ENCODE results near the gene TERB1.

The TERB1 gene, protein sequence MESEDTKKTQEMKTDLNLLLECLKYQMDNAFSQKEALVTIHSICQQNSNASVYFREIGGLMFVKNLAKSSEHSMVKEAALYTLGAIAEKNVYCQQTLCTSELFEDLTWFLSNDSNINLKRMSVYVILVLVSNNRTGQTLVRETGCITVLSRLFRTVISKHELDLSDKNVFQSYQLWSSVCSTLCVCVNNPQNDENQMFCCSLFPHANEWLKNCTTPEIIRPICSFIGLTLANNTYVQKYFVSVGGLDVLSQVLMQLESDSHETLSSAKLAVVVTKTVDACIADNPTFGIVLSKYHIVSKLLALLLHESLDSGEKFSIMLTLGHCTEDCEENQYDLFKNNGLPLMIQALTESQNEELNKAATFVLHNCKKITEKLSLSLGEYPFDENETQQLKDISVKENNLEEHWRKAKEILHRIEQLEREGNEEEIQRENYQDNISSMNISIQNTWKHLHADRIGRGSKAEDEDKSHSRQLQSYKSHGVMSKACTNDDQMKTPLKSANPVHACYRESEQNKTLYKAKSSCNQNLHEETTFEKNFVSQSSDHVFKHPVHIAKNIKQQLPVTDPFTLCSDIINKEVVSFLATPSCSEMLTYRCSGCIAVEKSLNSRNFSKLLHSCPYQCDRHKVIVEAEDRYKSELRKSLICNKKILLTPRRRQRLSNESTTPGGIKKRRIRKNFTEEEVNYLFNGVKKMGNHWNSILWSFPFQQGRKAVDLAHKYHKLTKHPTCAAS

DNA sequence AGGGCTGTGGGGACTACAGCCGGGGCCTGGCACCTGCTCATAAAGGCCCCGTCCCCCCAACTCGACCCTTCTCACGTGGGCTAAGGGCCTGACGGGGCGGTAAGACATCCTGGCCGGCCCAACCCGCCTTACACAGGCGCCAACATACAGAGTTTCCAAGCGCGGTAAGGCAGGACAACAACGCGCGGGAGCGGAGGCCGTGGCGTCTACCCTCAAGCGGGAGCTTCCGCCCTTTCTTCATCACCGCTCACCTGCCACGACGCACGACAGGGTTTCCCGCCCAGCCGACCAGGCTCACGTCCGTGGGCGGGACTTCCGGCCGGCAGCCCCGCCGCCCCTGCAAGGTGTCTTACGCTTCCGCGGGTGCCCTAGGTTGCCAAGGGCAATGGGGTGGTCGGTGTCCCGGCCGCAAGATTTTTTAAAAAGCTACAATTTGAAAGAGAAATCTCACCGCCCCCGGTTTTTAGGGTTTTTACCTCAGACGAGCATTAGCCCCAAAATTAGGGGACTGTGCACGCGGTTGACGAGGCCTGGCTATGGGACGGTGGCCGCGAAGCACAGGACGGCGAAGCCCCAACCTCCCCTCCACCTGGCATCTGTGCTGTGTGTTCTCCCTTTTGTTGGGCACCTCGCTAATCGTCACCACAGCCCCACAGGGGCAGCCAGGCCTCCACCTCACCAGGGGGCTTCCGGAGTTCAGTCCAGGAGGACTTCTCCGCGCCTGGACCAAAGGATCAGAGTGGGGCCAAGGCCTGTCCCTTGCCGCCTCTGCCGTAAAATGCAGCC lies at the start of gene TERB1:
TSS of gene TERB1 (minus strand) at position 265 of the 786 bp plus-strand sequence. CDS start 4,786 bp downstream, outside the sequence.
- no peak for DNase-seq (ENCODE audit: low read depth)

DNA sequence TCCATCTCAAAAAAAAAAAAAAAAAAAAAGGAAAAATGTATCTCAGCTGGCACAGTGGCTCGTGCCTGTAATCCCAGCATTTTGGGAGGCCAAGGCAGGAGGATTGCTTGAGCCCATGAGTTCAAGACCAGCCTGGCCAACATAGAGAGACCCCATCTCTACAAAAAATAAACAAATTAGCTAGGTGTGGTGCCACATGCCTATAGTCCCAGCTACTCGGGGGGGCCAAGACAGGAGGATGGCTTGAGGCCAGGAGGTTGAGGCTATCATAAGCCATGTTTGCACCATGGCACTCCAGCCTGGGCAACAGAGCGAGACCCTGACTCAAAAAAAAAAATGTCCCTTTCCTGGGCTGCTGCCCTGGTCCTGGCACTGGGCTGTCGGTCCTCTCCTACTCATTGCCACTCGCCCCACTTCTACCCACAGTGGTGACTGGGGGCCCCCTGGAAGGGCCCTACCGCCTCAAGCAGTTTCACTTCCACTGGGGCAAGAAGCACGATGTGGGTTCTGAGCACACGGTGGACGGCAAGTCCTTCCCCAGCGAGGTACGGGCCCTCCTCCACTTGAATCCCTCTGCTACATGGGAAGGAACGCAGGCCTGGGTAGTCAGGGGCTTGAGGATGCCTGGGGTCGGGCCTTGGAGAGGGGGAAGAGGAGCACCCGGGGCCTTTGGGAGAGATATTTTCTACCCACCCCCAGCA lies 48.9 kb upstream of the TERB1 start:
- DNase-seq (ENCODE audit: low read depth), result no peak

DNA sequence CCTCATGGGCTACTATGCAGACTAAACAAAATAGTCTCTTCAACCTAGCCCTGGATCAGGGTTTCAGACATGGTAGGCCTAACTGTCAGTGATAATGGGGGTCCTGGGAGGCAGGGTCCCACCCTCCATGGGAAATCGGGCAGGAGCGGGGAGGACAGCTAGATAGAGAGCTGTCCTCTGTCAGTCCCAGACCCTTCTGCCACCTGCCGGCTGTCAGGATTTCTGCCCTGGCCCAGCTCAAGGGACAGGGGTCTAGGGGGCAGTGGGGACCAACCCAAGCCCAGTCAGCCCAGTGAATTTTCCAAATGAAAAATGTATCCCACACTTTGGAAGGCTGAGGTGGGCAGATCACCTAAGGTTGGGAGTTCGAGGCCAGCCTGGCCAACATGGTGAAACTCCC lies 48.2 kb upstream of the TERB1 start:
- no peak for DNase-seq (ENCODE audit: low read depth)

DNA sequence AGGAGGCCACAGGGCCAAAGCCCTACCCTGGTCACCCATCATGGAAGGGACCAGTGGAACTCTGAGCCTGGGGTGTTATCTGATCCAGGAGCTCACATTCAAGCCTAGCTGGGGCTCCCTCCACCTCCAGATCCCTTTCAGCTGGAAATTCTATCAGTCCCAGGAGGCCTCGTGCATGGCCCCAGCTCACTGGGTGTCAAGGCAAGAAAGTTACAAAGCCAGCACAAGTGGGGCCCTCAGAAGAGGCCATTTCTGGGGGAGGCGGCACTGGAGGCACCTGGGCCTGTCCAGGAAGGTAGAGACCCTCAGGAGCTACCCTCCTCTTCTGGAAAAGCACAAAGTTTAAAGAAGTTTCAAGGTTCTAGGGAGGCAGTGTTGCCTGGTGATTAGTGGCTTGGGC lies 47.6 kb upstream of the TERB1 start:
- no peak for DNase-seq (ENCODE audit: low read depth)

DNA sequence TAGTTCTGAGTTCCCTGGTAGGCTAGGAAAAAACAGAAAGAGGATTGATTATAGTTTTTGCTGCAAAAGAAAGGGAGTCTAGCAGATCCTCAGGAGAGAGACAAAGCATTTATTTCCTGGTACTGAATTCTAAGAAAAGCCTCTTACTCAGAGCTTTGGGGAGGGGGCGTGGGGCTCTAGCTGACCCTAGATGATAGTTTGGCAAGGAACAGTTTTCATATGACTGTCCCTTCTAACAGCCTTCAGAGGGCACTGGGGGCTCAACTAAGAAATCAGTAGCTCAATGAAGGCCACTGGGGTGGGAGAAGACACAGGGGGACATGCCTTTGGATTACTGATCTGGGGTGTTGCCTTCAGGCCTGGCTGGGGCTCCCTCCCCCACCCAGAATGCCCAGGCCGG lies 46.8 kb upstream of the TERB1 start:
- no peak for DNase-seq (ENCODE audit: low read depth)

DNA sequence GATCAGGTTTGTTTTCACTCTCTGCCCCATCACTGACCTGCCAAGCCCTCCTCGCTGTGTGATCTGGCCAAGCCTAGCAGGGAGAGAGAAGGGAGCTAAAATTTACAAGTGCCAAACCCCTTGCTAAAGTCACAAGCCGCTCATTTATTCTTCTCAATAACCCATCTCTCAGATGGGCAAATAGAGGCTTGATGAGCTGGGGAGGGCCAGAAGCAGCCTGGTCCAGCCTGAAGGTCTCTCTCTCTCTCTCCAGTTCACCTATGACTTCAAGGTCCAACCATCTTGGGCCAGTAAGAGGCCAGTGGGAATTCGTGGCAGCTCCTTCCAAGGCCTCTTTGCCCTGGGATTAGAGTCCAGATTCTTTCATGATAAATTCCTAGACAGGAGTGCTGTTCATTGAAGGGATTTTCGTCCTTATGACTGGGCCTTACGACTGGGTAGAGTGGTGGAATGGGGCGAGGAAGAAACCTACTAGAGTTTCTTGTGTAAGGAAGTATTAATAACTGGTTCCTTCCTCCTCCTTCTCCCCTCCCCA lies 46.2 kb upstream of the TERB1 start:
- no peak for DNase-seq (ENCODE audit: low read depth)

DNA sequence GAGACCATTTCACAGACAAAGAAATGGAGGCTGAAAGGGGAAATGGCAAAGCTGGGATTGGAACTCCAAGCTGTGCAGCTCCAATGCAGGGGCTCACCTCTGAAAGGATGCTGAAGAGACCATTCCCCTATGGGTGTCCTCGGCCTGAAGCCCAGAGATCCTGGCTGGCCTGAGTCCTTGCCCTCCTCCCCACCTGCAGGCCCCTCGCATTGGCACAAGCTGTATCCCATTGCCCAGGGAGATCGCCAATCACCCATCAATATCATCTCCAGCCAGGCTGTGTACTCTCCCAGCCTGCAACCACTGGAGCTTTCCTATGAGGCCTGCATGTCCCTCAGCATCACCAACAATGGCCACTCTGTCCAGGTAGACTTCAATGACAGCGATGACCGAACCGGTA lies 45.4 kb upstream of the TERB1 start:
- no peak for DNase-seq (ENCODE audit: low read depth)

DNA sequence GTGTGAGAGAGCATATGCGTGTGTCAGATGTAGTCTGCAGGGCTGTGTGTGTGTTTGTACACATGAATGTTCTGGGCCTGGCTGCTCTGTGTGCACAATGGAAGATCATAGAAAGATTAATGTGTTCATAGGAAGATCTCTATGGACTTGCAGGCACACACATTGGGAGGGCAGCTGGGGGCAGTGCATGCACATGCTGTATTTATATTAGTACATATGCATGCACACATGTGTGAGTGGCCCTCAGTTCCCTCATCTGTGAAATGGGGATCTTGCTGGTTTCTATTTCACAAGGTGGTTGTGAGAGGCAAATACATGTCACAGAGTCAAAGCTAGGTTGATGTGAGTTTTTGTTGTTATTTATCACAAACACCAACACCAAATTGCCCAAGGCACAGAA lies 44.9 kb upstream of the TERB1 start:
- DNase-seq (ENCODE audit: low read depth), result no peak

DNA sequence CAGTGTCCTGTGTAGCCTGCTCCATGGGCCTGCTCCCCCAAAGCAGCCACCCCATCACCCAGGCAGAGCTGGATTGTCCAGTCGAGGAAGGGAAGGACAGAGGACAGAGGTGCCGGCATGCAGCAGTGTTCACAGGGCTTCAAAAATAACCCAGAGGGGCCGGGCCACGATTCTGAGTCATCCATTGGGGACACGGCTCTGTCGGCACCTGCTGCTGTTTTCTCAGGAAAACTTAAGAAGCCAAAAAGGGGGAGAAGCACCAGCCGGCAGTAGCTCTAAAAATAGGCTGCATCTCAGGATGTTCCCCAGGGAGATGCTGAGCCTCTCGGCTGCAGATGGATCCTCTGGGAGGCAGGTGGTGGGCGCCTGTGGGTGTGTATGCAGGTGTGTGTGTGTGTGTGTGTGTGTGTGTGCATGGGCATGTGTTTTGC lies 44.4 kb upstream of the TERB1 start:
- no peak for DNase-seq (ENCODE audit: low read depth)

DNA sequence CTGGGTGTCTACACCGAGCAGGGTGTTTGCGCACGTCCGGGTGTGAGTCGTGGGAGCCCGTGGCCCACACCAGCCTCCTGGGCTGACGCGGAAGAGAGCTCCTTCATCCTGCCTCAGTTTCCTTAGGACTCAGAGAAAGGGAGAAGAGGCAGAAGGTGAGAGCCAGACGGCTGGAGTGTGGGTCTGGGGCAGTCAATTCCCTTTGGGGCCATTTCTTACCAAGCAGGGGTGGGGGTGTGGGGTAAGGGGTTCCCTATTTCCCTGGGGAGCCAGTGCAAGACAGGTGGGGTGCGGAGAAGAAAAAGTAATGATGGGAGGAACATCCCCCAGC lies 43.7 kb upstream of the TERB1 start:
- DNase-seq (ENCODE audit: low read depth), result no peak

DNA sequence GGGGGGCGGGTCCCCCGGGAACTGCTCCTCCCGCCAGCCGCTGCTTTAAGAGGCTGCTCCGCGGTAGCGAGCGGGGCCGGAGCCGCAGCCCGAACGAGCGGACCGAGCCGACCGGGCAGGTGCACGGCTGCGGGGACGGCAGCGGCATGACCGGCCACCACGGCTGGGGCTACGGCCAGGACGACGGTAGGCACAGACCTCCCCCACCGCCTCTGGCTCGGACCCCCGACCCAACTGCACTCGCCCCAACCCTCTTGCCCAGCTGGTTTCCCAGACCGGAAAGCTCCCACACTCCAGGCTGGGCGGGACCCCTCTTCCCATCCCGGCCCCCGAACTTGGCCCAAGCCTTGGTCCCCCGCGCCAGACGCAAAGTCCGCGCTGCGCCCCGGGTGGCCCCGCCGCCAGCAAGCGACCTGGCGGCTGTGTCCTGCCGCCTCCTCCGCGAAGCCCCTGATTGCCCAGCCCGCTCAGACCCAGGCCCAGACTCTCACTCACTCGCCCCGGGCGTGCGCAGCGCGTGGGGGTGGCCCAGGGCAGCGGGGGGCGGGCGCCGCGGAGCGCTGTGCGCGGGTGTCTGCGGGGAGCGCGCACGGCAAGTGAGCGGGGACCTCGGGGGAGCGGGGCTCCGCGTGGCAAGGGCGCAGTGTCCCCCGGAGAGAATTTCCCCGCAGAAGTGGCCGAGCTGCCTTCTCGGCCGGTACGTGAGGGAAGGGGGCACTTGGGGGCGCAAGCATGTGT lies 43.1 kb upstream of the TERB1 start, which contains the start of gene CA7:
TSS of gene CA7 (plus strand) at position 73 of the 738 bp plus-strand sequence. CDS start at position 147, 74 bp downstream.
- DNase-seq (ENCODE audit: low read depth), result no peak

DNA sequence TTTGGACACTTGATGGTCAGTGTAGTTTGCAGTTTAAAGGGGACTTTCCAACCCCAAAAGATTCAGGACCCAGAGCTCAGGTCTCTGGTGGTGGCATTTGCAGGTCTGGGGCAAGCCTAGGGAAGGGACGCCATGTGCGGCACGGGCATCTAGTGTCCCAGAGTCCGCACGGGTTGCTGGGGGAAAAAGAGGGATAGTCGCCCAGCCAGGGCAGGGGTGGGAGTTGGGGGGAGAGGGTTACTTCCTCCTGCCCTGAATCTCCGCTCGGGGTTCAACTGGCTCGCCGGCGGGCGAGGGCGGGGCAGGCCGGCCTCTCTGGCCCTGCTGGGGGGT lies 42.6 kb upstream of the TERB1 start:
- DNase-seq (ENCODE audit: low read depth), result no peak

DNA sequence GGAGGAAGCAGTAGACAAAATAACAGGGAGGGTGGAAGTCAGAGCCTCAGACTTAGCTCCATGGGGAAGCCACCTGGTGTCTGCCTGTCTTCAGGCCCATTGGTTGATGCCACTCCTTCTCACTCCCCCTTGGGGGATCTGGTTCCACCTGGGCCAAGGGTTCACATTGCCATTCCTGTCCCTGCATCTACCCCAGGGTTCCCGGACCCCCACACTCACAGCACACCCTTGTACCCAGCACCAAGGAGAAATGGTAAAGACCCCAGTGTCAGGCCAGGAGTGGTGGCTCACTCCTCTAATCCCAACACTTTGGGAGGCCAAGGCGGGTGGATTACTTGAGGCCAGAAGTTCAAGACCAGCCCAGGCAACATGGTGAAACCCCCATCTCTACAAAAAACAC lies 41.8 kb upstream of the TERB1 start:
- DNase-seq (ENCODE audit: low read depth), result no peak

DNA sequence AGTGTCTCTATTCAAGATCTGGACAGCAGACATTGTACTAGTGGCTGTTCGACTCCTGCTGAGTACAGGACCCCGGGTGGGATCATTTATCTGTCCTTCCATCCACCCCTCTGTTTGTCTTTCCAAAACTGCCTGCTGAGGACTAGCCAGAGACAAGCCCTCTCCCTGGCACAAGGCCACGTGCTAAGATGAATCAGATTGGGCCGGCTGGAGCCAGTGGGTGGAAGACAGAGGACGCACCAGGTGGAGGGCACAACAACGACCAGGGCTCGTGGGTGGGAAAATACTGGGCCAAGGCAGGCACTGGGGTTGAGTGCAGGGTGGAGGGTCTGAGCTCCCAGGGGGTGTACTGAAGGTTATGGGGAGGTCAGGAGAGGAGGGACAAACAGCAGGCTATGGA lies 41.4 kb upstream of the TERB1 start:
- no peak for DNase-seq (ENCODE audit: low read depth)

DNA sequence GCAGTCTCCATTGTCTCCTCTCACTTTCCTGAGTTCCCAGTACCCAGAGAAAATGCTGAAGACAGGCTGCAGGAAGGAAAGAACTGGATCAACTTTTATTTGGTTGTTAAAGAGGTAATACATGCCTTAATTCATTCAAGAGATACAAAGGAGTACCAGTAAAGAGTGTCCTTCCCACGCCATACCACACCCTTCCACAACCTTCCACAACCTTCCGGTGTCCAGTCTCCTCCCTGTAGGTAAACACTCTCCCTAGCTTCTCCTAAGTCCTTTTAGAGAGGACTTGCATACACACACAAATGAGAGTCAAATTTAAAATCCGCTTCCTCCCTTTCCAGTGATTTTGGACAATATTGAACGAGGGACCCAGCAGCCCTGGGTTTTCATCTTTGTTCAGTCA lies 40.0 kb upstream of the TERB1 start:
- DNase-seq (ENCODE audit: low read depth), result no peak

DNA sequence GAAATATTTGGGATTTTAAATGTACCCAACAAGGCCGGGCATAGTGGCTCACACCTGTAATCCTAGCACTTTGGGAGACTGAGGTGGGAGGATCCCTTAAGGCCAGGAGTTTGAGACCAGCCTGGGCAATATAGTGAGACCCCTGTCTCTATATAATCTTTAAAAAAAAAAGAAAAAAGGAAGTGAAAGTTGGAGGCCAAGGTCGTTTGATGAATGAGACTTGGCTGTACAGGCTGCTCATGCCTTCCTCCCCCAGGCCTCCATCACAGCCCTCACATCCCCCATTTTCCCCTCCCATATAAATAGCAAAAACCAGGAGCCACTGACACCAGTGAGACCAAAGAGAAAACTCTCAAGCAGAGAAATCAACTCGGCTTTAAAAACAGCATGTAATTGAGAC lies 39.5 kb upstream of the TERB1 start:
- no peak for DNase-seq (ENCODE audit: low read depth)

DNA sequence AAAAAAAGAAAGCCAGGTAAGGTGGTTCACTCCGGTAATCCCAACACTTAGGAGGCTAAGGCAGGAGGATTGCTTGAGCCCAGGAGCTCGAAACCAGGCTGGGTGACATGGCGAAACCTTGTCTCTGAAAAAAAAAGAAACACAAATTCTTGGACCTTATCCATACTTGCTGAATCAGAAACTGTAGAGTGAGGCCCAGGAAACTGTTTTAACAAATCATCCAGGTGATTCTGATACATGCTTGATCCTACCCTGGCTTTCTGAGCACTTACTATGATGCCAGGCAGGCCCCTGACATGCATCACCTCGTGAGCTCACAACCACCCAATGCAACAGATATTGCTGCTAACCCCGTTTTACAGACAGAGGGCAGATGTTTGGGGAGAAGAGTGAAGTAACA lies 33.4 kb upstream of the TERB1 start:
- DNase-seq (ENCODE audit: low read depth), result no peak

DNA sequence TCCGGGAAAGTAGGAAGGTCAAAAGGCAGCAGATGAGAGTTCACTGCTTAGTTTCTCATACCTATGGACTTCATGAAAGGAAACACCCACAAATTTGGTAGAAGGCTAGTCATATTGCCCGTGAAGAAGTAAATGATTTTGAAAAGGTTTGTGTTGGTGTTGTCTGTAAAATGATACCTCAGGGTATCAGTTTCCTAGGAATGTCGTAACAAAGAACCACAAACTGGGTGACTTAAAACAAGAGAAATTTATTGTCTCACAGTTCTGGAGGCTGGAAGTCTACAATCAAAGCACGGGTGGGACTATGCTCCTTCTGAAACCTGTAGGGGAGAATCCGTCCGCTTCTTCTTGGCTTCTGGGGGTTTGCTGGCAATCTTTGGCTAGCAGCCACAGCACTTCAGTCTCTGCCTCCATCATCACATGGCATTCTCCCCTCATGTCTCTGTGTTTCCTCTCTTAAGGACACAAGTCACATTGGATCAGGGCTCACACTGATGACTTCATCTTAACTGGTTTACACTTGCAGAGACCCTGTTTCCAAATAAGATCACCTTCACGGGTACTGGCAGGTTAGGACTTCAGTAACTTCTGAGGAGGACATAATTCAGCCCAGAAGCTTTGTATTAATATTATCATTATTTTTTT lies 31.4 kb upstream of the TERB1 start:
- no peak for DNase-seq (ENCODE audit: low read depth)

DNA sequence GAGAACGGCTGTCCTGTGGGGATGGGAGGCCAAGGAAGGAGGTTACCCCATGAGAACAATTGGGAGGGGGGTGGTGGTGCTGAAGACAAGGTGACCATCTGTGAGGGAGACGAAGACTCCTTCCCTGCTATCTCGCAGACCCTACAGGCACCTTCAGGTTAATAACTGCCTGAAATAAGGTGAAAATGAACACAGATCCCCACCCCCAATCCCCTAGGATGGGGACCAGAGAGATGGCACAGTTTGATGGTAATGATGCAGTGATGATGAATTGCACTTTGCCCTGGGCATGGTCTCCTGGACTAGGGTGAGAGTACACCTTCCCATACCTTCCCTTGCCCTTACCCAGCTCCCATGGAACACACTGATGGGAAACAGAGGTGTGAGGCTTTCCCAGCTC lies 30.8 kb upstream of the TERB1 start:
- DNase-seq (ENCODE audit: low read depth), result no peak

Data from HS-27A (cell line).